Osteoblast (primary cell): ENCODE data around the gene GORASP1. TPM values are rescaled to one million over a fixed set of nuclear protein-coding genes. Genes with fewer than 3 reads are reported as not detected.

ENCODE experiments used
- DNase-seq: peaks from one replicate; pipeline ENCODE4 v3.0.0; 2011; ENCODE audit warnings: low spot score, mixed read lengths; ENCODE audit not compliant: insufficient read length; ENCODE audit errors: missing footprints
- H2AFZ ChIP-seq: 2 replicates; pipeline ENCODE4 v1.6.0; 2011; ENCODE audit warnings: mild to moderate bottlenecking, low read length
- H3K27ac ChIP-seq: 2 replicates; pipeline ENCODE4 v1.5.1; 2011; ENCODE audit warnings: mild to moderate bottlenecking, low read depth, low read length, moderate library complexity
- H3K27me3 ChIP-seq: 2 replicates; pipeline ENCODE4 v1.6.0; 2012; ENCODE audit warnings: mild to moderate bottlenecking, control low read depth, inconsistent platforms, low read length, moderate library complexity; ENCODE audit not compliant: insufficient read depth
- H3K36me3 ChIP-seq: 2 replicates; pipeline ENCODE4 v1.5.1; 2011; ENCODE audit warnings: mild to moderate bottlenecking, low read length, control low read depth, moderate library complexity; ENCODE audit not compliant: insufficient read depth
- H3K4me1 ChIP-seq: 2 replicates; pipeline ENCODE4 v1.5.1; 2011; ENCODE audit warnings: mild to moderate bottlenecking, low read length, control low read depth, moderate library complexity; ENCODE audit not compliant: insufficient read depth
- H3K4me2 ChIP-seq: 2 replicates; pipeline ENCODE4 v1.6.0; 2011; ENCODE audit warnings: mild to moderate bottlenecking, low read length; ENCODE audit not compliant: insufficient read depth
- H3K4me3 ChIP-seq: fragments of 200-600 bp; sonication (generic); 3 replicates; pipeline ENCODE4 v1.5.1; 2012; ENCODE audit warnings: mild to moderate bottlenecking, low read length, inconsistent platforms; ENCODE audit not compliant: insufficient read depth
- H3K79me2 ChIP-seq: 2 replicates; pipeline ENCODE4 v1.6.0; 2012; ENCODE audit warnings: mild to moderate bottlenecking, low read length, control low read depth, inconsistent platforms; ENCODE audit not compliant: insufficient read depth
- H3K9me3 ChIP-seq: 2 replicates; pipeline ENCODE4 v1.5.1; 2011; ENCODE audit warnings: low read depth, low read length, control low read depth
- H4K20me1 ChIP-seq: 2 replicates; pipeline ENCODE4 v1.6.0; 2012; ENCODE audit warnings: mild to moderate bottlenecking, low read length, control low read depth; ENCODE audit not compliant: insufficient read depth
- CTCF ChIP-seq: IDR thresholded peaks from 2 replicates; pipeline ENCODE4 v1.5.1; 2011; ENCODE audit warnings: mild to moderate bottlenecking, low read depth, low read length, moderate library complexity; ENCODE audit errors: extremely low read depth
- total RNA-seq: library from RNA; depleted of rRNA; stranded (reverse); fragments of >200 nt; gene quantifications from 2 replicates; pipeline ENCODE4 v1.2.3, GENCODE V29; 2012

The GORASP1 gene
- total RNA-seq, 1 donor = 46.0 TPM

DNA sequence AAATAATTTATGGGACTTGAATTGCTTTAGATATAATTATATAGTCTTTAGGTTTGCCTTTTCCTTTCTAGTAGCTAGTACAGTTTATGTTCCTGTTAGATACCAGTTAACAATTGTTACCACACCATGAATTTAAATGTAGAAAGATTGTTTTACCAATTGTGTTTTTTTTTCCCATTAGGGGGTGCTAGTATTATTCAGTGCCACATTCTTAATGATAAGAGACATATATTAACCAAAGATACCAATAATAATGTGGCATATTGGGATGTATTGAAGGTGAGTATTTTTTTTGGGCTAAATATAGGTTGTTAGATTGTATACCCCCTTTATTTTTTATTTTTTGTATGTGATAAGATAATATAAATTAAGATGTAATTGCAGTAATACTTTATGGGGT, 27.9 kb downstream of the GORASP1 start:
- no peaks in the 10 kb centered on the region for H3K4me1 ChIP-seq
- H3K9me3 ChIP-seq = no peaks in the 10 kb centered on the region
- no peak overlapping the region for H3K4me2 ChIP-seq
- H3K36me3 ChIP-seq = peaks cover 30% of the 10 kb centered on the region
- no peak overlapping the region for H3K4me3 ChIP-seq
- no peak for TF ChIP-seq CTCF
- no peaks in the 10 kb centered on the region for H4K20me1 ChIP-seq
- no peaks in the 10 kb centered on the region for H3K27me3 ChIP-seq
- no peak for DNase-seq
- H3K27ac ChIP-seq = no peak overlapping the region
- no peak overlapping the region for H2AFZ ChIP-seq
- no peaks in the 10 kb centered on the region for H3K79me2 ChIP-seq

GRCh38 chr3:39075910-39076309, 31.5 kb downstream of the GORASP1 start:
- H3K27ac ChIP-seq = no peak overlapping the region

GRCh38 chr3:39068556-39068955, 38.9 kb downstream of the GORASP1 start:
- Histone ChIP-seq H3K4me1 (peaks cover 14% of the 10 kb centered on the region), H4K20me1 (no peaks in the 10 kb centered on the region), H3K36me3 (peaks cover 3% of the 10 kb centered on the region), H3K4me3 (no peak overlapping the region), H3K27me3 (no peaks in the 10 kb centered on the region), H3K9me3 (no peaks in the 10 kb centered on the region), H2AFZ (no peak overlapping the region), H3K27ac (no peak overlapping the region), H3K4me2 (no peak overlapping the region), H3K79me2 (peaks cover 10% of the 10 kb centered on the region)
- TF ChIP-seq CTCF = no peak
- DNase-seq = no peak

More at GRCh38 chr3:39075910-39076309, 31.5 kb downstream of the GORASP1 start:
- Histone ChIP-seq H4K20me1 (no peaks in the 10 kb centered on the region), H3K79me2 (no peaks in the 10 kb centered on the region), H2AFZ (no peak overlapping the region), H3K4me2 (no peak overlapping the region), H3K27me3 (no peaks in the 10 kb centered on the region), H3K36me3 (peaks cover 35% of the 10 kb centered on the region), H3K4me1 (no peaks in the 10 kb centered on the region), H3K9me3 (no peaks in the 10 kb centered on the region), H3K4me3 (no peak overlapping the region)
- no peak for DNase-seq
- TF ChIP-seq CTCF = no peak

DNA sequence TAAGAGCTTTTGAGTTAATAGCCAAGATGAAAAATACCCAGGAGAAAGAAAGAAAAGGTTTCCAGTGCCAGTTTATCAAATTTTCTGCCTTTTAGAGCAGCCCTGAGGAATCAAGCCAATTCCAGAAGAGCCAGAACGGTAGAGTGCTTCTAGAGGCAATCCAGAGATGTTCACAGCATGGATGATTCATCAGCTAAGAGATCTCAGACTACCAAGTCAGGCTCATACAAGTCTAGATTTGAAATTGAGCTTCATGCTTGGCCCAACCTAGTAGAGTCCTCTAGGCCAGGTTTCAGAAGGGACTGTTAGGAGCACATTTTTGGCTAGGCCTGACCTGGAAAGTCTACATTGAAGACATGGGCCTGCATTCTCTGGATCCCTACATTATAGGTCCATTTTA, 40.1 kb downstream of the GORASP1 start:
- no peak overlapping the region for H2AFZ ChIP-seq
- no peak overlapping the region for H3K4me2 ChIP-seq
- peaks cover 22% of the 10 kb centered on the region for H3K79me2 ChIP-seq
- no peak overlapping the region for H3K27ac ChIP-seq
- no peaks in the 10 kb centered on the region for H3K9me3 ChIP-seq
- peaks cover 3% of the 10 kb centered on the region for H3K36me3 ChIP-seq
- H4K20me1 ChIP-seq = no peaks in the 10 kb centered on the region
- TF ChIP-seq CTCF = no peak
- no peak overlapping the region for H3K4me3 ChIP-seq
- peaks cover 14% of the 10 kb centered on the region for H3K4me1 ChIP-seq
- H3K27me3 ChIP-seq = no peaks in the 10 kb centered on the region
- DNase-seq = no peak
